Measurements from ENCODE around the gene PLA2G2D.
"Not testable (repeated sequence)": the region's sequence is repeated elsewhere in the genome, so short reads cannot be mapped to it uniquely, and the experiment has no call there.

Gene PLA2G2D

DNA sequence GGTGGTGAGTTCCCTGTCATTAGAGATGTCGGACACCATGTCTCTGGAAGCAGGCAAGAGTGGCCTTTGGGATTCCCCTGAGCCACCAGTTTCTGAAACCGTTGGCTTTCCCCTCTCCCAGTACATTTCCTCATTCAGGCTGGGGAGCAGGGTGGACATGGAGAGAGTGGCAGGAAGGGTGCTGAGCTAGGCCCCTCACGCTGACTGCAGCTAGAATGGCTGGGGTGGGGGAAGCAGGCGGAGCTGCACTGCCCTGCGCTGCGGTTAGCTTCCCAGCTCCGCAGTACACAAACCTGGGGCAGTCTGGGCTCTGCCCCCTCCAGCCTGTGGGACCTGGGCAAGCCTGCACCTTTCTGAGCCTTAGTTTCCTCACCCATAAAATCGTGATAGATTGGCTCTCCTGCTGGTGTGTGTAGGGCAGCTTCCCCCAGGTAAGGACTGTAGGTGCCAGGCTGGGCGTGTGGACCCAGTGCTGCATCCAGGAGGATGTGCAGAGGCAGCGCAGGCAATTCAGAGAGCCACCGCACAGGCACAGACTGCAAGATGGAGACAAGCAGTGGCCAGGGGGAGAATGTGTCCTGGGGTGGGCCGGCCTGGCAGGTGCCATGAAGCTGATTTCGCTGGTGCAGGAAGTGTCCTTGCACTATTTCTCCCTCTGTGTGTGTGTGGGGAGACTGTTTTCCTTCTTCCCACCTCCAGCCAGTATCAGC, 22.8 kb upstream of the PLA2G2D start:
- no peak for DNase-seq (ENCODE audit: low spot score)

DNA sequence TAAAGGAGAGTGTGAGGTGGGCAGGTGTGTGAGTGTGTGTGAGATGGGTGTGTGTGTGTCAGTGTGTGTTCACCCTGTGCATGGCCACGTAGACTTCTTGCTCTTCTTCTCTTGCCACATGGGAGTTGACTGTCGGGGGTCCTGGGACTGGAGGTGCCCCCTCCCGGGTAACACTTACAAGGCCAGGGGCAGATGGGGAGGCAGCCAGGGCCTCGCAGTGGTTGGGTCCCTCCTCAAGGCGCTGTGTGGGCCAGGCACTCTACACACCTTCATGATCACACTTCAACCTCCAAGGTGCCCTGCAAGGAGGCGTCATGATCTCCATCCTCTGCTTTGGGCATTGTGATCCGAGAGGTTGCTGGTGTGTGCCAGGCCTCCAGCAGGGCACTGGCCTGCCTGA, 22.1 kb upstream of the PLA2G2D start:
- no peak for DNase-seq (ENCODE audit: low spot score)

DNA sequence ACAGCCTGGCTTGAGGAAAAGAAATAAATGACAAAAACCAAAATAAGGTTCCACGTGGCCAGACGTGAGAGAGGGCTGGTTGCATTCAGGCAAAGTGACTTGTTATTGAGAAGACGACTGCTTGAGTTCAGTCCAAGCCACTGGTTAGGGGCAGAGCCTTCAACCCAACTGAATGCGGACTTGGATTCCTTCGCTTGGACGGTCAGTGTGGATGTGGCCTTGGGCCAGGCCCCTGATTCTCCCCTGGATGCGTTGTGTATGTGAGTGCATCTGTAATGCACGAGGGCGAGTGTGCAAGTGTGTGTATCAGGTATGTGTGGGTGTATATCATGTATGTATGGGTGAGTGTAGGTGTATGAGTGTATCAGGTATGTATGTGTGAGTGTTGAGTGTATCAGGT, 21.7 kb upstream of the PLA2G2D start:
- no peak for DNase-seq (ENCODE audit: low spot score)

DNA sequence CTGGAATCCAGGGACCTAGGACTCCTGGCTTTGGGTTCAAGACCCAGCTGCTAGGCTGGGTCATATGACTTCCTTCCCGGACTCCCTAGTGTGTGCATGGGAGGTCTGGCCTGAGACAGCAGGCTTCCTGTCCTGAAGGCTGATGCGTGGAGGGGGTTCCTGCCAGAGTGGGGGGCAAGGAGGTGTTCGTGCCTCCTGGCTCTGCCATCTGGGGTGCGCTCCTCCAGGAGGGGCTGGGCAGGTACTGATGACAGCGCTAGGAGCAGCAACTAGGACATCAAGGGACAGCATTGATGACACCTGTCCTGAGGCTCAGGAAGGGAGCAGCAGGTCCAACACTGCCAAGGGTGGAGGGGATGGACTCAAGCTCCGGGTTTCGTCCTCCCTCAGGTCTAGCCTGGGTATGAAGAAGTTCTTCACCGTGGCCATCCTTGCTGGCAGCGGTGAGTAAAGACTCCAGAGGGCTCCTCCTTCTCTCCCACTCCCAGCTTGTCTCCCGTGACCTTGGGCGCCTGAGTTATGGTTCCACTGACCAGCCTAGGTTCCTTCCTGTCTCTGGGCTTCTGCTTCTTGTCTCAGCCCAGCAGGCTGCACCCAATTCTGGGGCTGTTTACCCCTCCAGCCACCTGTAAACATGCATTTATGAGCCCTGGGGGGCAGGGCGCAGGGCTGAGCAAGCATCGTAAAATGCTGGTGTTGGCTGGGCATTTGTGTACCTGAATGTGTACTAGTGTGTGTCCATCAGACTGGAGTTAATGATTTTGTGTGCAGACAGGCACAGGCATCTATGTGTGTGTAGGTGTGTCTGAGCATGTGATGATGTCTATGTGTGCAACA, 20.7 kb upstream of the PLA2G2D start:
- DNase-seq (ENCODE audit: low spot score) = no peak

DNA sequence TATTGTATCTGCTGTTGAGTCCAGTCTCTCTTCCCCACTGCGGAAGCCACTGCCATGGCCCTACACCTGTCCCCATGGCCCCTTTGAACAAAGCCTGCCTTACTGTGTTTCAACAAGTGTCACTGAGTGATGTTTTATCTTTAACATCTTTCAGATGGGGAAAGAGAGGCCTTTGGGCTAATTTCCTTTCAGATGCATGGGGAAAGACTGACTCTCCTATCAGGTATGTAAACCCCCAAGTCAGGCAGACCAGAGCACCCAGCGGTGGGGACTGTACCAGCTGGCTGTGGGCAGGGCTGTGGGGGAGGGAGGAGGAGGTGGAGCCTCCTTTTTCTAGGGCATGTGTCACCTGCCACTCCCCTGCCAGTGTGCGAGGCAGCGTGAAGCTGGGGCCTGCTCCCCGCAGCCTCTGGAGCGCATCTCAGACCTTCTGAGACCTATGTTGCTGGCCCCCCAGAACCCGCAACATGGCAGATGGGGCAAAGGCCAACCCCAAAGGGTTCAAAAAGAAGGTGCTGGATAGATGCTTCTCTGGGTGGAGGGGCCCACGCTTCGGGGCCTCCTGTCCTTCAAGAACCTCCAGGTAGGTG, 19.7 kb upstream of the PLA2G2D start, which contains the start of gene PLA2G2F:
Gene PLA2G2F, plus strand, starts transcription at position 363 of the 590 bp plus-strand sequence. Its CDS starts 105 bp downstream, at position 468.
- no peak for DNase-seq (ENCODE audit: low spot score)

DNA sequence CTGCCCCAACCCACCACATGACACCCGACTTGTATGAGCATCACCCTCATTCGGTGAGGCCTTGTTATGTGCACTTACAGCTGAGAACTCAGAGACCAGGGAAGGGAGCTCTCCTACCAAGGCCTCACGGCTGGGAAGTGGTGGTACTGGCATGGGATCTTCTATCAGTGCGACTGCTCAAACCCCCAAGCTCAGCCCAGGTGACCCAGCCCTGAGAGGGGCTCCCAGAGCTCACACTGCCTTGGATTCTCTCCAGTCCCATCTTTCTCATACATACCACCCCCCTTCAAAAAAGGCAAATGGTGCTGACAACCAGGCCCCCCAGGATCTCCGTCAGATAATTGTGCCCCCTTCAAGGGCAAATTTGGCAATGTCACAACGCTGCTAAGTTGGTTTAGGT, 19.0 kb upstream of the PLA2G2D start:
- DNase-seq (ENCODE audit: low spot score) = no peak

DNA sequence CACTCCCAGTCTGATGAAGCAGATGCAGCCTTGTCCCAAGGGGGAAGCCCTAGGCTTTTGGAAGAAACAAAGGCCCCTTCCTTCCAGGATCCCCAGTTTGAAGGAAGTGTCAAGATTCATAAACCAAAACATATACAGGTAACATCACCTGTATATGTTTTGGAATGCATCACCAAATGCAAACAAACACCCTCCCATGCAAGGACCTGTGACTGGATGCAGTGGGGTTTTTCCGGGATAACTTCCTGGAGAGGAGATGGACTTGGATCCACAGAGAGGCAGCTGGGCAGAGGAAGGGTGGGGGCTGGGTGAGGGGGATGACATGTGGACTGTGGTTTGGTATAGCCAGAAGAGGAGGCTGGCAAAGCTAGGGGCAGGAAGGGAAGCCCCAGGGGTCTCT, 18.3 kb upstream of the PLA2G2D start:
- DNase-seq (ENCODE audit: low spot score) = no peak

DNA sequence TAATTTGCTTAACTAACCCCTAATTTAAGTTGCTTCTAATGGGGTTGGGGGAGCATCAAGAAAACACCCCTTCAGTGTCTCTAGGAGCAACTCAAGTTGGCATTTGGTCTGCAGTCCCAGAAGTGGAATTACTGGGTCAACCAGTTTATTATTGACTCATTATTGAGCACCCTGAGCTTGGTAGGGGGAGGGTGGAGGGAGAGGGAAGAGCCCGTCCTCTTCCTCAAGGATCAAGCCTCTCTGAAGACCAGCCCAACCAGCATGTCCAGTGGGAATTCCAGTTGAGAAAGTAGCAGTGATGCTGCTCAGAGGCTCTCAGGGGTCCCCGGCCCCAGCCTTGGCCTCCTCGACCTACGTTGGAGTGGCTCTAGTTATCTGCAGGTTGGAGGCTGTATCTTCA, 17.7 kb upstream of the PLA2G2D start:
- no peak for DNase-seq (ENCODE audit: low spot score)

DNA sequence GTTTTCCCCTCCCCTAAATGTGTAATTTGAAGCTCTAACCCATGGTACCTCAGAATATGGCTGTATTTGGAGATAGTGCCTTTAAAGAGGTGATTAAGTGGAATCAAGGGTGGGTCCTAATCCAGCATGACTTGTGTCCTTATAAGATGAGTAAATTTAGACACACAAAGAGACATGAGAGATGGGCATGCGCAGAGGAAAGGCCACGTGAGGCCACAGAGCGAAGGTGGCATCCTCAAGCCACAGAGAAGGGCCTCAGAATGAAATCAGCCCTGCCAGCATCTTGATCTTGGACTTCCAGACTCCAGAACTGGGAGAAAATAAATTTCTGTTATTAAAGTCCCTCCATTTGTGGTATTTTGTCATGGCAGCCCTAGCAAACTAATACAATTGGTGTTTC, 16.9 kb upstream of the PLA2G2D start:
- DNase-seq (ENCODE audit: low spot score) = no peak

DNA sequence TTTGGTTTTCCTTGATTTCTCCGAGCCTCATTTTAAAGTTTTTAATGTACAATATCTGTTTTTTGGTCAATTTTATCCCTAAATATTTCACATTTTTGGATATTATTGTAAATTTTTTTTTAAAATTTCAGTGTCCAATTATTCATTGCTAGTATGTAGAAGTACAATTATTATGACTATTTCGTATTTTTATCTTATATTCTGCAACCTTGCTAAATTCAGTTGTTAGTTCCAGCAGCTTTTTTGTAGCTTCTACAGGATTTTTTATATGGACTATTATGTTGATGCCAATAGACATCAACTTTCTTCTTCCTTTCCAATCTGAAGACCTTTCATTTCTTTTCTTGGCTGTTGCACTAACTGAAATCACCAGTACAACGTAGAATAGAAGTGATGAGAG, 15.7 kb upstream of the PLA2G2D start:
- DNase-seq (ENCODE audit: low spot score) = no peak

DNA sequence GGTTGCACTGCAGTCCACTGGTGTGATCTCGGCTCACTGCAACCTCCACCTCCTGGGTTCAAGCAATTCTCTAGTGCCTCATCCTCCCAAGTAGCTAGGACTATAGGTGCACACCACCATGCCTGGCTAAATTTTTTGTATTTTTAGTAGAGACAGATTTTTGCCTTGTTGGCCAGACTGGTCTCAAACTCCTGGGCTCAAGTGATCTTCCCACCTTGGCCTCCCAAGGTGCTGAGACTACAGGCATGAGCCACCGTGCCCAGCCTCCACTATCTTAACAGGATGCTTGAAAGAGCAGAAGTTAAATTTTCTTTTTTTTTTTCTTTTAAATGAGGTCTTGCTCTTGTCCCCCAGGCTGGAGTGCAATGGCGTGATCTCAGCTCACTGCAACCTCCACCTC, 11.2 kb upstream of the PLA2G2D start:
- DNase-seq (ENCODE audit: low spot score) = not testable (repeated sequence)

DNA sequence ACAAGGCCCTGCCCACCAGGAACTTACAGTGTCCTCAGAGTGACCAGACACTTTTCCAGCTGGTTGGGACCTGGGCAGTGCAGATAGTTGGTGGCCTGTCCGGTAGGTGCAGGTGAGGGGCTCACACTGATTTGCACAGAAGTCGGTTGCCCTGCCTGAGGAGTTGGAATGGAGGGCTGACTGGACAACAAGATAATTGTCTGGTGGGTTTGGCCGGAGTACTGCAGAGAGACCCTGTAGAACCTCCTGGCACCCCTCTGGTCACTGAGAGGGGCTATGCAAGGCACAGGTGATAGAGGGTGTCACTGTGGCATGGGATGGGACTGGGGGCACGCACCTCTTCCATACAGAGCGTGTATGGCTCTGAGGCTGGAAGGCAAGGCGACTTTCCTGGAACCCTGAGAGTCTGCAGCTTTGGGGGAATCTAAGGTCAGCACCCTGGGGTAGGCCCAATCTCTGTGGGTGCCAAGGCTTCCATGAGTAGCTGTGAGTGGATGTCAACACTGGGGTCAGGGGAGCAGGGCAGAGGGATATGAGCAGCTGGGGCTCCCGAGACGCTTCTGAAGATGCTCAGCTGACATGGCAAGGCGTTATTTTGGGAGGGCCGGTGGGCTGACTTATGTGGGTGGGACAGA, 7.6 kb upstream of the PLA2G2D start:
- DNase-seq (ENCODE audit: low spot score) = no peak

DNA sequence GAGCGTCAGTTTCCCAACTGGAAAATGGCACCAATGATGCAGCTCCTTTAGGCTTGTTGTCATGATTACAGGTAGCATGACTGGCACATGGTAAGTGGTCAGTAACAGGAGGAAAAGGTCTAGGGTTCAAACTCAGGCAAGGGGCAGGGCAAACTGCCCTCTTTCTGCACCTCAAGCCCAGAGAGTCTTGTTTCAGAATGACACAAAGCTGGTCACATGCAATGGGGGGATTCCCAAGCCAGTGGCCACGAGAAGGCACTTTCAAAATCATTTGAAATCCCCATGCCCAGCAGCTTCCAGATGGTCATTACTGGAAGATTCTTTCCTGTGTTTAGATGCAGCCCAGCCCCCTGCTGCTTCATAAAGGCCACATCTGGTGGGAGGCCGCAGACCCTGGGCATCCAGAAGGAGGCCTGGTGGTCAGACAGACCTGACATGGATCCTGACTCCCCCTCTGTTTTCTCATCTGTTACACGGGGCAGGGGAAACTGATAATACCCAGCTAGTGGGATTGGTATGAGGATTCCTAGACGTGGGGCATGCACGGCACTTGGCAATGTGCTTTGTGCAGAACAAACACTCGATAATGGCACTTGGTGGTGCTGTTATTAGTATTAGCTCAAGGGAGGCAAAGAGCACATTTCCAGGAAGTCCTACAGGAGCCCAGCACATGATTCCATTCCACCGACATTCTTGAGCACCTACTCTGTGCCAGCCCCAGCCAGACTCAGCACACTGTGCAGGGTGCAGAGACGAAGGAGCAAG, 6.9 kb upstream of the PLA2G2D start:
- no peak for DNase-seq (ENCODE audit: low spot score)

DNA sequence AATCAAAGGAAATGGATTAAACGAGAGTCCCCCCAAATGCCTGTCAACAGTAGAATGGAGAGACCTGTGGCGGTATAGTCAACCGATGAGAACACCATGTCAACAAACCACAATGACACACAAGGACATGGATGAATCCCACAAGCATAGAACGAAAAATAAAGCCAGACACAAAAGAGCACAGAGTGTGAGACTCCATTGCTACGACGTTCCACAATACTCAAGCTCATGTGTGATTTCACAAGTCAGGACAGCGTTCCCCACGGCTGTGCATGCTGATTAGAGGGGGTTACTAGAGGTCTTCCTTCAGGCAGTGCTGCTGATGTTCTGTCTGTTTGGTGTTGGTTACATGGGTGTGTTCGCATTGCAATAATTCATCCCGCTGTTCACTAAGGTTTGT, 5.8 kb upstream of the PLA2G2D start:
- no peak for DNase-seq (ENCODE audit: low spot score)

DNA sequence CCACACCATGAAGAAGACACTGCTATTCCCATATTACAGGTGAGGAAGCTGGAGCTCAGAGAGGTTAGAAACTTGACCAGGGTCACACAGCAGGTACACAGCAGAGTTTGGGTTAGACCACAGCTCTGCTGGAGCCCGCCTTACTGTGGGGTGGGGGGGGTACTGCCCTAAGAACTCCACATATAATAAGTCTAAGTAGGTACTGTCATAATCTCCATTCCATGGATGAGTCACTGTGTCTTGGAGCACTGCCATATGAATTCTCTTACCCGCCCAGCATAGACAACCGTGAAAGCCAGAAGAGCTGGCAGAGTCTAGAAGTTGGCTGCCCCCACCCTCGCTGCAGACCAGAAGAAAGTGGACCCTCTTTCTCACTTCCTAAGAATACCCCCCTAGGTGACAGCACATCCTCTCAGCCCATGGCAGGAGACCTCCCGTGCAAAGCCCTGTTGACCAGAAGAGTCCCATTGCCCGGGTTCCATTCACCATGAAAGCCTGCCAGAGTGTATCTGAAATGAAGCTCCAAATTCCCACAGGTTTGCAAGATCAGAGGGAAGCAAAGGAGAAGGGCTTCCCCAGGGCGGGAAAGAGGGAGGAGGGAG, 5.2 kb upstream of the PLA2G2D start:
- DNase-seq (ENCODE audit: low spot score) = no peak

DNA sequence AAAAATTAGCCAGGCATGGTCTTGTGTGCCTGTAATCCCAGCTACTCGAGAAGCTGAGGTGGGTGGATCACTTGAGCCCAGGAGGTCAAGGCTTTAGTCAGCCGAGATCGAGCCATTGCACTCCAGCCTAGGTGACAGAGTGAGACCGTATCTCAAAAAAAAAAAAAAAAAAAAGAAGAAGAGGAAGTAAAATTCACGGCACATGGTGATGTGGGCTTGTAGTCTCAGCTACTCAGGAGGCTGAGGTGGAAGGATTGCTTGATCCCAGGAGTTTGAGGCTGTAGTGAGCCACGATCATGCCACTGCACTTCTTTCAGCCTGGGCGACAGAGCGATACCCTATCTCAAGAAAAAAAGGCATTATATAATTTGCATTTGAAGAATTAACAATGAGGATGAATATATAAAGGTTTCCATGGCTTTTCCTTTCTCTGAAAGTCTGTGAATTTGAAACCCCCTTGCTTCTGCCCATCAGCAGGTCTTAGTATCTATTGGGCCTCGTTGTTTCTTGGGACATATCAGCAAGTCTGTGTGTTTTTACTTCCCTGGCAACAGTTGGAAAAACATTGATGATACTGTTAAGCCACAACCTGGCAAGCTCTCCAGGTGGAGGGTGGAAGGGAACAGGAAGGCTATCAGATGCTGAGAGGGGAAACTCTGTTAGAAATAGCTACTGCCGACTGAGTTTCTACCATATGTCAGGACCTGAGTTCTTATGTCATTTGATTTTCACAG, 4.6 kb upstream of the PLA2G2D start:
- no peak for DNase-seq (ENCODE audit: low spot score)

DNA sequence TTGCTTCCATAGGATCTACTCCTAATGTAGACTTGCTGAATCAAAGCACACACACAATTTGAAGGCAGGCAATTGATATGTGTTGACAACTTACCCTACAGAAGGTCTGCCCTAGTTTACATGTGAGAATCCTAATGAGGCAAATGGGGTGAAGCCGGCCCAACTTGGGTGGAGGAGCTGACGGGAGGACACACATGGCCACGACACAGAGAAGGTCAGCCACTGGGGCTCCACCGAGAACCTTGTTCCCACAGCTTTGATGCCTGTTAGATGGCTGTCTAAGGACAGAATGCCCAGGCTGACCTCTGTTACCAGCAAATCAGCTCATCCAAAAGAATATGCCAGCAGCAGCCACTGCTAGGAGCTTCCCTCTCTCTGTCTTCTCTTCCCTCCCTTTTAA, 1.5 kb upstream of the PLA2G2D start:
- no peak for DNase-seq (ENCODE audit: low spot score)

DNA sequence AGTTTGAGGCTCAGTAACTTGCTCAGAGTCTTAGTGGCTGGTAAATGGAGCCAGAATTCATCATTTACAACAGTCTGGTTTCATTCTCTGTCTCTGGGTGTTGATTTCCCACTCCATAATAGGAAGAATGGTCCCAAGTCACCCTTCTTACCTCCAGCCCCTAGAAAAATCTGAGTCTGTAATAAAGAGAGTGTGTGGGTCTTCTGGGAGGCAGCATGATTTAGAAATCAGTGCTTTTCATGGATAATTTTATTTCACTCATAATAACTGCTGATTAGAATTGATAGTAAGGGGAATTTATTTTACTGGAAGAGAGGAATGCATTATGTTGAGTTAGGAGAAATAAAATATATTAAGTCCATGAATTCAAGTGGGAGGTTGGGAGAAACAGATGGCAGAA, 2.1 kb downstream of the PLA2G2D start:
- no peak for DNase-seq (ENCODE audit: low spot score)

DNA sequence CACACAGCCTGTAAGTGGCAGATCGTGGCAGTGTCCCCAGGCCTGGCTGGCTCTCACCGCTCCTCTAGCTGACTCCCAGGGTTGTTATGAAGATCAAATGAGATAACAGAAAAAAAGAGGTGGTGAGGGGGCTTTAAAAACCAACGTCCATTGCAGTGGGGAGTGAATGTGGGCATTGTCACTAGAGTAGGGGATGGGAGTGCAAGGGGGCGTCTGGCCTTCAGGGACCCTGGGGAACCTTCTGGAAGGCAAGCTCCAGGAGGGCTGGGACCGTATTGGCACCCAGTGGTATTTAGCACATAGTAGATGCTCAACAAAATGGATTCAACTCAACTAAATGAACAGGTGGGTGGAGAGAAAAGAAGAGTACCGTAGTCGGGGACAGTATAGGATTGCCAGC, 3.4 kb downstream of the PLA2G2D start:
- no peak for DNase-seq (ENCODE audit: low spot score)

DNA sequence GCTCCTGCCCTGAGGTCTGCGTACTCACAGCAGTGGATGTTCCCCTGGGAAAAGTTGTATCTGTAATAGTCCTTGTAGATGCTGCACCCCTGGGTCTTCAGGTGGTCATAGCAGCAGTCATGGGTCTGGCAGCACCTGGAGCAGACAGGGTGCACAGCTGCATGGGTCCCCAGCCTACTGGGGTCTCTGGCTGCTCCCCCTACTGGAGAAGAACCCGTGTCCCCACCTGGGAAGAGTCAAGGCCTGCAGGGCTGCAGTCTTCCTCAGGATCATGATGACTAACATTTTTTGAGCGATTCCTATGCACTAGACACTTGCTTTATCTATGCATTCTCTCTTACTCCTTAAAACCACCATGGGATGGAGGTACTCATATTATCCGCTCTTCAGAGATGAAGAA, 3.9 kb downstream of the PLA2G2D start:
- DNase-seq (ENCODE audit: low spot score) = no peak

All from CD4-positive, alpha-beta T cell treated with Interleukin-15 for 4 hours (primary cell).